Progenitor cell of endocrine pancreas (in vitro differentiated cells): ENCODE results near the gene SIRT1. TPM values are rescaled to one million over a fixed set of nuclear protein-coding genes. Genes with fewer than 3 reads are reported as not detected.

Experiments
- DNase-seq: peaks from one replicate; pipeline ENCODE4 v3.0.0; 2021; ENCODE audit warnings: low spot score; ENCODE audit not compliant: unreplicated experiment
- H3K27ac Mint-ChIP-seq: 2 replicates; pipeline ENCODE4 v1.8.0; 2021; ENCODE audit warnings: mild to moderate bottlenecking, moderate library complexity, mixed read lengths
- H3K27me3 Mint-ChIP-seq: 2 replicates; pipeline ENCODE4 v1.8.0; 2021; ENCODE audit warnings: mixed read lengths
- H3K36me3 Mint-ChIP-seq: 2 replicates; pipeline ENCODE4 v1.8.0; 2022; ENCODE audit warnings: mixed read lengths; ENCODE audit not compliant: insufficient read depth
- H3K4me1 Mint-ChIP-seq: 2 replicates; pipeline ENCODE4 v1.8.0; 2021; ENCODE audit warnings: low read depth, mixed read lengths
- H3K4me3 Mint-ChIP-seq: 2 replicates; pipeline ENCODE4 v1.8.0; 2021; ENCODE audit warnings: low read depth, mild to moderate bottlenecking, moderate library complexity, mixed read lengths
- H3K9me3 Mint-ChIP-seq: 2 replicates; pipeline ENCODE4 v1.8.0; 2021; ENCODE audit warnings: low read depth, mixed read lengths
- CTCF ChIP-seq: fragments of 200-600 bp; sonication (generic); IDR thresholded peaks from one replicate; pipeline ENCODE4 v1.5.0; 2021; ENCODE audit warnings: antibody characterized with exemption, mild to moderate bottlenecking; ENCODE audit not compliant: unreplicated experiment
- total RNA-seq: library from RNA; stranded (reverse); gene quantifications from 2 replicates; pipeline ENCODE4 v1.2.1, GENCODE V29; 2021

The SIRT1 gene
- total RNA-seq, 1 donor from 2014 or later = 36.2 TPM

DNA sequence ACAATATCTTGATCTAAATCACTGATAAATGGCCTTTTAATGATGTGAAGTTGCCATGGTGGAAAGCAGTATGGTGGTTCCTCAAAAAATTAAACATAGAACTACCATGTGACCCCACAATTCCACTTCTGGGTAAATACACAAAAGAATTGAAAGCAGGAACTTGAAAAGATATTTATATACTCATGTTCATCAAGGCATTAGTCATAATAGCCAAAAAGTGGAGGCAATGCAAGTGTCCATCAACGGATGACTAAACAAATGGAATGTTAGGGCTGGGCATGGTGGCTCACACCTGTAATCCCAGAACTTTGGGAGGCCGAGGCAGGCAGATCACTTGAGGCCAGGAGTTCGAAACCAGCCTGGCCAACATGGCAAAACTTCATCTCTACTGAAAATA is 44.5 kb upstream of the SIRT1 start:
- peaks cover 6% of the 10 kb centered on the region for H3K4me1 Mint-ChIP-seq
- TF ChIP-seq CTCF = no peak
- peaks cover 1% of the 10 kb centered on the region for H3K36me3 Mint-ChIP-seq
- no peak for DNase-seq
- H3K27me3 Mint-ChIP-seq = no peaks in the 10 kb centered on the region
- no peak overlapping the region for H3K27ac Mint-ChIP-seq
- H3K4me3 Mint-ChIP-seq = no peak overlapping the region
- H3K9me3 Mint-ChIP-seq = peaks cover 6% of the 10 kb centered on the region

DNA sequence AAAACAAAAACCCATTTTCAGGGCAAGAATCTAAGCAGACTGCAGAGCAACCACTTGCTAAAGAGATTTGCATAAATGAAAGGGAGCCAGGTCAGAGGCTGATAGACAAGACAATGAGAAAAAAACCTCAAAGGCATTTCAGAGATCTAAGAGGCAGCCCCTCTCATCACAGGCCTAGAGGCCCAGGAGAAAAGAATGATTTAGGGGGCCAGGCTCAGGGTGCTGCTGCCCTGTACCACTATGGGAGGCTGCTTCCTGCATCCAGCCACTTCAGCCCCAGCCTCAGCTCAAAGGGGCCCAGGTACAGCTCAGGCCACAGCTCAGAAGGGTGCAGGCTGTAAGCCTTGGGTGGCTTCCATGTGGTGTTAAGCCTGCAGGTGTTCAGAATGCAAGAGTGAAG is 42.7 kb upstream of the SIRT1 start:
- Mint-ChIP-seq H3K36me3 (peaks cover 1% of the 10 kb centered on the region), H3K4me3 (no peak overlapping the region), H3K27ac (no peak overlapping the region), H3K9me3 (peaks cover 6% of the 10 kb centered on the region), H3K4me1 (peaks cover 6% of the 10 kb centered on the region), H3K27me3 (no peaks in the 10 kb centered on the region)
- DNase-seq = no peak
- TF ChIP-seq CTCF = no peak

GRCh38 chr10:67843284-67843683 is 41.2 kb upstream of the SIRT1 start:
- Mint-ChIP-seq H3K9me3 (peaks cover 6% of the 10 kb centered on the region), H3K4me3 (no peak overlapping the region), H3K4me1 (peaks cover 5% of the 10 kb centered on the region), H3K27me3 (no peaks in the 10 kb centered on the region), H3K36me3 (peaks cover 1% of the 10 kb centered on the region), H3K27ac (no peak overlapping the region)
- TF ChIP-seq CTCF = no peak
- DNase-seq = no peak

DNA sequence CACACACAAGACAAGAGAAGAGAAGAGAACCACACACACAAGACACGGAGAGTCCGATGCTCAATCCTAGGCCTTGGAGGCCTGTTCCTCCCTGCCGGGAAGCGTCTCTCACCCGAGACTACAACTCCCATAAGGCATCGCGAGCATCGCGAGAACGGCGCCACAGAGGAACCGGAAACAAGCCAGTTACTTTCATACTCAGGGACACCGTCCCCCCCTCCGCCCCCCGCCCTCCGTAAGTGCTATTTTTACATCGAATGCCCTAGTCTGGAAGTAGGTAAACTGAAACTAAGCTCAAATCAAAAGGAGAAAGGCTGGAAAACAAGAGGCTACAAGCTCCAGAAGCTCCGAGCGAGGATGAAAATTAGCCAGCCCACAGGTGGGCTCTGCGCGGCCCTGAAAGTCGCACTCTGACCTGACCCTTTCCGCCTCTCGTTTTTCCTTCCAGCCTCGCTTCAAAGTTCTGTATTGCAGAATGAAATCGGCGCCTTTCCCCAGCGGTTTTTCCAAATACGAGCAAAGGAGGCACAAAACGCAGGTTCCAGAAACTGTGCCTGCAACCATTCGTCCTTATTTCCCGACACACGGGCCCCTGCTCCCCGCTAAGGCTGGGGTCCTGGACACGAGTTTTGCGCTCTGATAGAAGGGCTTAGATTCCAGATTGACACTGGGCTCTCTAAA is 35.0 kb upstream of the SIRT1 start:
- H3K4me3 Mint-ChIP-seq = peak overlapping the region; percentile 97
- peaks cover 3% of the 10 kb centered on the region for H3K9me3 Mint-ChIP-seq
- H3K4me1 Mint-ChIP-seq = peaks cover 4% of the 10 kb centered on the region
- H3K27ac Mint-ChIP-seq = peak overlapping the region; percentile 97
- no peaks in the 10 kb centered on the region for H3K27me3 Mint-ChIP-seq
- peaks cover 1% of the 10 kb centered on the region for H3K36me3 Mint-ChIP-seq
- no peak for TF ChIP-seq CTCF
- peak; percentile 75 for DNase-seq

GRCh38 chr10:67851186-67851585 is 33.3 kb upstream of the SIRT1 start:
- H3K4me3 Mint-ChIP-seq = peak overlapping the region; percentile 55
- H3K9me3 Mint-ChIP-seq = peaks cover 3% of the 10 kb centered on the region
- H3K27me3 Mint-ChIP-seq = no peaks in the 10 kb centered on the region
- H3K4me1 Mint-ChIP-seq = peaks cover 4% of the 10 kb centered on the region
- peaks cover 1% of the 10 kb centered on the region for H3K36me3 Mint-ChIP-seq
- no peak overlapping the region for H3K27ac Mint-ChIP-seq
- no peak for TF ChIP-seq CTCF
- no peak for DNase-seq
